GM12875 (cell line): Measurements from ENCODE around the gene C9orf43.

Experiments
- H3K4me3 ChIP-seq: one replicate; pipeline ENCODE4 v1.5.1; 2011; ENCODE audit warnings: low read depth, low read length, control low read depth
- TF ChIP-seq, protein P1 (sequence below): IDR thresholded peaks from 2 replicates; pipeline ENCODE4 v1.5.1; 2011; ENCODE audit warnings: low read depth, mild to moderate bottlenecking, control low read depth, inconsistent platforms, low read length, moderate library complexity, borderline replicate concordance; ENCODE audit not compliant: insufficient read depth

Gene C9orf43

DNA sequence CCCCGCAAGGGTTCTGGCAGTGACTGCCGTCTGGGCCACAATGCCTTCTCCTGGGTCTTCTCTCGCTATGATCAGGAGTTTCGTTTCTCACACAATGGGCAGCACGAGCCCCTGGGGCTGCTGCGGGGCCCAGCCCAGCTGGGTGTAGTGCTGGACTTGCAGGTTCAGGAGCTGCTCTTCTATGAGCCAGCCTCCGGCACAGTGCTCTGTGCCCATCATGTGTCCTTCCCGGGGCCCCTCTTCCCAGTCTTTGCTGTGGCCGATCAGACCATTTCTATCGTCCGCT, 40.7 kb upstream of the C9orf43 start:
- TF ChIP-seq, protein P1, sequence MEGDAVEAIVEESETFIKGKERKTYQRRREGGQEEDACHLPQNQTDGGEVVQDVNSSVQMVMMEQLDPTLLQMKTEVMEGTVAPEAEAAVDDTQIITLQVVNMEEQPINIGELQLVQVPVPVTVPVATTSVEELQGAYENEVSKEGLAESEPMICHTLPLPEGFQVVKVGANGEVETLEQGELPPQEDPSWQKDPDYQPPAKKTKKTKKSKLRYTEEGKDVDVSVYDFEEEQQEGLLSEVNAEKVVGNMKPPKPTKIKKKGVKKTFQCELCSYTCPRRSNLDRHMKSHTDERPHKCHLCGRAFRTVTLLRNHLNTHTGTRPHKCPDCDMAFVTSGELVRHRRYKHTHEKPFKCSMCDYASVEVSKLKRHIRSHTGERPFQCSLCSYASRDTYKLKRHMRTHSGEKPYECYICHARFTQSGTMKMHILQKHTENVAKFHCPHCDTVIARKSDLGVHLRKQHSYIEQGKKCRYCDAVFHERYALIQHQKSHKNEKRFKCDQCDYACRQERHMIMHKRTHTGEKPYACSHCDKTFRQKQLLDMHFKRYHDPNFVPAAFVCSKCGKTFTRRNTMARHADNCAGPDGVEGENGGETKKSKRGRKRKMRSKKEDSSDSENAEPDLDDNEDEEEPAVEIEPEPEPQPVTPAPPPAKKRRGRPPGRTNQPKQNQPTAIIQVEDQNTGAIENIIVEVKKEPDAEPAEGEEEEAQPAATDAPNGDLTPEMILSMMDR = no peak
- no peak overlapping the region for H3K4me3 ChIP-seq

DNA sequence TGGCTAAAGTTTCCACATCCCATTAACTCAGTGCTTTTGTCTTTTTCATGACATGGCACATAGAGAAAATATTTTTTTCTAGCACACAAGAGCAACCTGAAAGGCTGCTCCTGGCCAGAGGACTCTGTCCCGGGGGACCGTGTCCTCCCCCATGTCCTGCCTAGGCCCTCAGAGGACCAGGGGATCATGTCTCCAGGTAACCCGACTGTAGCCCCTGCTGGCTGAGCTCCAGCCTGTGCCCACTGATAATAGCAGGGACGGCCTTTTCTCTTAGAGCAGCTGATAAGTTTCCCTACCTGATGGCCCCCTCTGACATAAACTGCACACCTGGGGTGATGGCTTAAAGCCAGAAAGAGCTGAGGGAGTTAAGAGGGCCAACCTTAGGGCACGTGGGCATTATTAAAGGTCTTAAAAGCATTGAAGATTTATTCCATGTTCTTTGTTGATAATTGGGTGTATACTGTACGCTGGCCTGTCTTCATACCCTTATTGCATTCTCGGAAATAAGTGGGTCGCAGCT, 39.7 kb upstream of the C9orf43 start:
- no peak overlapping the region for H3K4me3 ChIP-seq
- TF ChIP-seq, protein P1 = no peak

DNA sequence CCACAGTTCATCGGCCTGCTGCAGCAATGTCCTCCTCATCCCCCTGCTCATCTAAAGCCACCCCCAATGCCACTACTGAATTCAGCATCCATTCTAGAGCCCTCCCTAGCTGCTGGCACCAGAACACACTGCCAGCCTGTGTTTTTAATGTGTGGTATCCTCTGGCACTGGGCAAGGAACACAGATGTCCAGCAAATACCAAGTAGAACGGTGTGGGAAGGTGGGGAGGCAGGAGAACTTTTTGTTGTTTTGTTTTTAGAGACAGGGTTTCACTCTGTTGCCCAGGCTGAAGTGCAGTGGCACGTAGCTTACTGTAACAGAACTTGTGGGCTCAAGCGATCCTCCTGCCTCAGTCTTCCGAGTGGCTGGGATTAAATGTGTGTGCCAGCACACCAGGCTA, 38.5 kb upstream of the C9orf43 start:
- H3K4me3 ChIP-seq = no peak overlapping the region
- TF ChIP-seq, protein P1 = no peak

DNA sequence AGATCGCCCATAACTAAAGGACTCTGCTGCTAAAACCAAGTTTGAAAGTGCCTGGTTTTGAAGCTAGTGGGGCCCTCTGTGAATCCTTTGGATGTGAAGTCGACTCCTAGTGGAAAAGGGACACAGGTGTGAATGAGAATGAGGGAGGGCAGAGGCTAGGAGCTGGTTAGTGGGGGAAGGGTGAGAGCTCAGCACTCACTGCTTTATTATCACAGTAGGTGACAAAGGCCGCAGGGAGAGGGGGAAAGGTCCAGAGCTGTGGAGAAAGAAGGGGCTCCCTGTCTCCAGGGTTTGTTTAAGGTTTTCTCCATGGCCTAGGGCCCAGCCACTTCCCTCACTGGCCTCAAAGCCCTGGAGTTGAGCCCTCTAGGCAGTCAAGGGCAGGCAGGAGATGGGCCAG, 37.3 kb upstream of the C9orf43 start:
- H3K4me3 ChIP-seq = no peak overlapping the region
- TF ChIP-seq, protein P1 = no peak

DNA sequence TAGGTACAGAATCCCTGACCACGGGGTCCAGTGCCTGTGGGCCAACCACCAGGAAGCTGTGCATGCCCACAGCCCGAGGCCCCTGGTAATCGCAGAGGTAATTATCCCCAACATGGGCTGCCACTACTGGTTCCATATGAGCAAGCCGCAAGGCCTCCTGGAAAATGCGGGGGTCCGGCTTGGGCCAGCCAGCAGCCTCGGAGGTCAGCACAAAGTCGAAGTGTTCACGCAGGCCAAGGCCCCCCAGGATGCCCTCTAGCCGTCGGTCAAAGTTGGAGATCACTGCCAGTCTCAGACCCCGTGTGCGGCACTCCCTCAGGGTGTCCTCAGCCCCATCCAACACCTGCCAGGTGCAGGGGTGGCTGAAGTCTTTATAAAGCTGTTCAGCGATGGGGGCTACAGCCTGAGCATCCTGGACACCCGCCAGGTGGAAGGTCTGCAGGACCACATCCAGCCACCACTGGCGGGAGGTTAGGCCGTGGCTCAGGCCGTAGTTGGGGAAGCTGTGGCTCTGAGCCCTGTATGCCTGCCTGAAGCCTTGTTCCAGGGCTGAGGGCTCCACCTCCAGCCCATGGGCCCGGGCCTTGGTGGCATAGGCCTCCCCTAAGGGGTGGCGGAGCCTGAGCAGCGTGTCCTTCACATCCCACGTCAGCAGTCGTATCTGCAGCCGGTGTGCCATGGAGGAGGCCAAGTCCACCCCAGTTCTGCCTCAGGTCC, 36.7 kb upstream of the C9orf43 start:
- TF ChIP-seq, protein P1 = no peak
- H3K4me3 ChIP-seq = no peak overlapping the region

DNA sequence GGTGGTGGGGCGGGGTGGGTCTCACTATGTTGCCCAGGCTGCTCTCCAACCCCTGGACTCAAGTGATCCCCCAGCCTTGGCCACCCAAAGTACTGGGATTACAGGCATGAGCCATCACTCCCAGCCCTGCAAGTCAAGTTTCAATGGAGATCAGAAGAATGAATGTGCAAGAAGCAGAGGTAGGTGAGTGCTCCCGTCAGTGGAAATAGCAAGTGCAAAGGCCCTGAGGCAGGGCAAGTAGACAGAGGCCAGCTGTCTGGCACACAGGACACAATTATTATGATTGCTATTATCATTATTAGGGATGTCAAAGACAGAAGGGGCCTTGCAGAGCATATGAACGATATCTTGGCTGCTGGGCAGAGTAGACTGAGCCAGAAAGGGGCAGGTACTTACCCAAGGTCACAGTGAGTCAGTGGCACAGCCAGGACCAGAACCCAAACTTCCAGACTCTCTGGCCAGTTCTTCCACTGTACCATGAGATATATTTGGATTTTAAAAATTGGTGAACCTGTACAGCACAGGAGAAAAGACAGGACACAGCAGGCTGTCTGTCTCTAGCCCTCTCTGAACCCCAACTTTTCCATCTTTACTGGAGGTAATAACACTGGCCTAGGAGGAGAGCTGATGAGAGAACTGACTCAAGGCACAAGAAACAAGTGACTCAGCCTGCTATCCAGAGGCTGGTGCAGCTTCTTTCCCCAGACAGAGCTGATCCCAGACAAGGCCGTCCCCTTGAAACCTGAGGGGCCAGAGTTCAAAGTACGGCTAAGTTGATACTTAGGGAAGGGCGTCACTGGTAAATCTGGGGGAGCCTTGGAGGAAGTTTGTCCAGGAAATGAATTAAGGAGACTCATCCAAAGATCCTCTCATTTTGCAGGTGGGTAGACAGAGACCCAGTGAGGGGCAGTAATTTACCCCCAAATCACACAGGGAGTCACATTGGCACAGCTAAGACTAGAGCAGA, 35.2 kb upstream of the C9orf43 start:
- TF ChIP-seq, protein P1 = no peak

More for the DNA sequence above, 35.2 kb upstream of the C9orf43 start:
- peak overlapping the region; percentile 19 for H3K4me3 ChIP-seq
